Measurements from ENCODE around the gene IL36A. TPM values are rescaled to one million over a fixed set of nuclear protein-coding genes. Genes with fewer than 3 reads are reported as not detected.

The IL36A gene, protein sequence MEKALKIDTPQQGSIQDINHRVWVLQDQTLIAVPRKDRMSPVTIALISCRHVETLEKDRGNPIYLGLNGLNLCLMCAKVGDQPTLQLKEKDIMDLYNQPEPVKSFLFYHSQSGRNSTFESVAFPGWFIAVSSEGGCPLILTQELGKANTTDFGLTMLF
- total RNA-seq (2014; rRNA removed; shearing (Covaris generic)), result not detected in 2 replicates

DNA sequence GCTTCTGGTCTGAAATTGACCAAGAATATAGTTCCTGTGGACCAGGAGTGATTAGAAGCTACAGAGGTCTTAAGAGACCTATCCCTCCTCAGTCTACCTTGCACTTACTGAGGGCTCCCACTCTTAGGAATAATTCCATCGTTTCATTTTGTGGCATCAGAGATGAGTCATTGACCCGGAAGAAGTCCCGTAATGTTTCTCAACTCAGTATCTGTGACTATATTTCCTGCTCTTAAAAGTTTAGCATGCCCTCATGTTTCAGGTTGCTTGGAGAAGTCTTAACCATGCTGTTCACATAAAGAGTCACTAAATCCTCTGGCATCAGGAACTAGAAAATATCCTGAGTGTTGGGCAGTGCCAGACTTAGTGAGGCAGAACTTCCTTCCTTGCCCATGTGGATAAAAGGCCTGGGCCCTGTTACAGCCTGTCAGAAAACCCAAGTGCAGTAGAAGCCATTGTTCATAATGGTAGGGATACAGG lies at the start of gene IL36A:
Gene IL36A, plus strand, starts transcription at position 430 of the 480 bp plus-strand sequence. CDS start 413 bp downstream, outside the sequence.
- DNase-seq (ENCODE audit: low read depth), result peak; percentile 6

GRCh38 chr2:112957511-112957910 lies 47.7 kb upstream of the IL36A start:
- DNase-seq (ENCODE audit: low read depth), result no peak

DNA sequence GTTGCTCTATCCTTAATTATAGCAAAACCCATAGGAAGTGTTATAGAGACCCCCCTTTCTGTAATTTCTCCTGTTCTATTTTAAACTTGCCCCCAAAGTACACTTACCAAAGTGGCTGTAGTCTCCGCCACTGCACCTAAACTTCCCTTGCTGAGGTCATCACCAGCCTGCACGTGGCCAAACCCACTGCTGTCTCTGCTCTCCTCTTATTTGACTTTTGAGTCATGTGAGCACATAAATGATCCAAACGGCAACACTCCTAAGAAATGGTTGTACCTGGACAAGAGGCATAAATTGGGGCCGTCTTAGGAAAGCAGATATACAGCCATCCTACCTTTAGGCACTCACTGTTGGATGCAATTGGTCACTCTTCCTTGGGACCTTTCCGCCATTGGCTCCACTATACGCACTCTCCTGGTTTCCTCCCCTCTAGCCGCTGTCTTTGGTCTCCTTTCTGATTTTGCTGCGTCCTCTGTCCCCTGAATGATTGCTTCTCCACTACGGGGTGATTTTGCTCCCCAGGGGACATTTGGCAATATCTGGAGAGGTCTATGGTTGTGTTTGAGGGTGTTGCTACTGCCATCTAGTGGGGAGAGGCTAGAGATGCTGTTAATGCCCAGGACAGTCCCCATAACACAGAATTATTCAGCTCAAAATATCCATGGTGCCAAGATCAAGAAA lies 46.7 kb upstream of the IL36A start:
- peak; percentile 73 for DNase-seq (ENCODE audit: low read depth)

- peak; percentile 16 for DNase-seq (ENCODE audit: low read depth)
Measured at GRCh38 chr2:112959109-112959812, 46.0 kb upstream of the IL36A start.

DNA sequence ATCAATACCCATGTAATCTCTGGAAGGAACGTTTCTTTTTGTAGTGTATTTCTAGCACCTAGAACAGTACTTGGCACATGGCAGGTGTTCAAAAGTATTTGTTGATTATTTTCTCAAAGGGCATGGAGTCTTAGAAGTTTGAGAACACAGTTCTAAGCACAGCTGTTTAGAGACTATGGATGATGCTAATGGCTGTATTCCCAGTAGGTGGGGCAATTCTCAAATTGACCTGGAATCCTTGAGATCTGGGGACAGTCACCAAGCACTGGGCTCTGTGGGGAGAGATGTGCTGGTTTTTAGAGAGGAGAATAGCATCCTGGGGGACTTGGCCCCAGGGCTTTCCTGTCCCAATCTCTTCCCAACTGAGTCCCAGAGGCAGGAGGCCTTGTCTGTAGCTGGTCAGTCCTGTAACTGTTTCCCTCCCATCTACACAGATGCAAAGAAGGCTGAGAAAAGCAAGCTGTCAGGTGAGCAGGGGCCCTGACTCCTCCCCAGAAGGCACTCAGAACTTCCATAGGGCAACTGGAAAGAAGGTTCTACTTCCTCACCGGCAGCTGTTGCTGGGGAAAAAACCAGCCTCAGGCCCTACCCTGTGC lies 44.9 kb upstream of the IL36A start:
- no peak for DNase-seq (ENCODE audit: low read depth)

- DNase-seq (ENCODE audit: low read depth), result no peak
Measured at GRCh38 chr2:112962308-112963175, 42.7 kb upstream of the IL36A start.

- no peak for DNase-seq (ENCODE audit: low read depth)
Measured at GRCh38 chr2:112967023-112967422, 38.2 kb upstream of the IL36A start.

- no peak for DNase-seq (ENCODE audit: low read depth)
Measured at GRCh38 chr2:112972423-112973086, 32.7 kb upstream of the IL36A start.

DNA sequence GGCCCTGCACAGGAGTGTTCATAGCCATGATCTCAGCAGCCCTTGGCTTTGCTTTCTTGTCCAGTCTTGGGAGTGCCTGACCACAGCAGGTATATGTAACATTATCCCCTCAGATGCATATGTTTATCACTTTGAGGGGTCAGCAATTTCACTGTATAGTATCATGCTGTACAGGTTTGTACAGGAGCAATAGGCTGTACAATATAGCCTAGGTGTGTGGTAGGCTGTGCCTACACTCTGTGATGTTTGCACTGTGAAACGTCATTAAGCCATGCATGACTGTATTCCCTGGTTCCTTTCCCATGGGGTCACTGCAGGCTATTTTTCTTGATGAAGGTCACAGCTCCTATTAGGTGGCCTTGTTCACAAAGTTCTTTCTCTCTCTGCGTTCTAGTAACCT lies 32.1 kb upstream of the IL36A start:
- DNase-seq (ENCODE audit: low read depth), result no peak

DNA sequence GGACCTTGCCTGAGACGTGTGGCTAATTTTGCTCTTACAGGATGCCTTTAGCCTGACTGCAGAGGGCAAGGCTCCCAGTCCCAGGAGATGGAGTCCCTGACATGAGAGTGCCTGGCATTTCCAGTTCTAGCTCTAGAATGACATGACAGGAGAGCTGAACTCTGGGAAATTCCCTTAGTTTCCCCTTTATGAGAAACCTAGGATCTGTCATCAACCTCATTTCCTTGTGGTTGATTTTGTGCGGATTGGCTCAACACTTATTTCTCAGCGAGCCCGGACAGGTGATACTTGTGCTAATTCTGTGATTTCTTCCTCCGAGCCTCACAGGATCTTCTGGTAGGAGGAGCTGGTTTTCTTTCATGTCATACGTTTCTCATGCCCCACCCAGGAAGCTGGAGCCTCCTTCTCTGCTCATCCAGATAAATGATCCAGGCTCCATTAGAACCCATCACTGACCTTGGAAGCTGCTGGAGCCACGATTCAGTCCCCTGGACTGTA lies 27.7 kb upstream of the IL36A start, which contains the start of gene IL36G:
Gene IL36G, plus strand, starts transcription at position 448 of the 498 bp plus-strand sequence. CDS start 633 bp downstream, outside the sequence.
- DNase-seq (ENCODE audit: low read depth), result no peak

- DNase-seq (ENCODE audit: low read depth), result no peak
Measured at GRCh38 chr2:112979731-112980130, 25.5 kb upstream of the IL36A start.

- DNase-seq (ENCODE audit: low read depth), result no peak
Measured at GRCh38 chr2:112980537-112980936, 24.7 kb upstream of the IL36A start.

- DNase-seq (ENCODE audit: low read depth), result no peak
Measured at GRCh38 chr2:112985090-112985489, 20.2 kb upstream of the IL36A start.

- no peak for DNase-seq (ENCODE audit: low read depth)
Measured at GRCh38 chr2:112989611-112990010, 15.6 kb upstream of the IL36A start.

DNA sequence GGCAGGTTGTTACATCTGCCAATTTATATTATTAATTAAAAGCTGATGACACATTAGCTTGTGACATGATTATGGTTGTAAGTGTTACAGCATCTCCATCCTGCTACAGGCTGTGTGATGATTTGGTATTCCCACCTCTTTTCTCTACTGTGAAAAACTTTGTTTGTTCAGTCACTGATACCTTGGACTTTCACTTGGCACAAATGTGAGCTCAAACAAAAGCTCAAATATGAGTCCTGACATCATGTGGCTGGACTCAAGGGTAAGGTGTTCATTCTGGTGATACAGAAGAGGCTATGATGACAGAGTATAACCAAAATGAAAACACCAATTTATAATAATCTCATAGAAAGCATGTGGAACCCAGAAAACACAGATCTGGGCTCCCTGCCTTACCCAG lies 11.4 kb upstream of the IL36A start:
- DNase-seq (ENCODE audit: low read depth), result no peak

GRCh38 chr2:112994648-112995047 lies 10.6 kb upstream of the IL36A start:
- DNase-seq (ENCODE audit: low read depth), result no peak

DNA sequence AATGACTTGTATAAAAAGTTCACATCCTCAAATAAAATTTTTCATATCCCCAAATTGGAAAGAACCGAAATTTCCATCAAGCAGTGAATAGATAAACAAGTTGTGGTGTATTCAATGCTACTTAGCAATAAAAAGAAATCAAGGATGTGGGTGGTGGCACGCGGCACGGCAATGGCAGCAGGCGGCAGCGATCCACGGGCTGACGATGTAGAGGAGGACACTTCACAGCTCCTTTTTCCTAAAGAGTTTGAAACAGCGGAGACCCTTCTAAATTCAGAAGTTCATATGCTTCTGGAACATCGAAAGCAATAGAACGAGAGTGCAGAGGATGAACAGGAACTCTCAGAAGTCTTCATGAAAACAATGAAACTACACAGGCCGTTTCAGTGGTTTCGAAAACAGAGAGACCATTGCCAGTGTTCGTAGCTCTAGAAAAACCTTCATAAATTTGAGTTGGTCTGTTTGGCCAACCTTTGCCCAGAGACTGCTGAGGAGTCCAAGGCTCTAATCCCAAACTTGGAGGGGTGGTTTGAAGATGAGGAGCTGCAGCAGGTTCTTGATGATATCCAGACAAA lies 9.8 kb upstream of the IL36A start:
- peak; percentile 7 for DNase-seq (ENCODE audit: low read depth)

DNA sequence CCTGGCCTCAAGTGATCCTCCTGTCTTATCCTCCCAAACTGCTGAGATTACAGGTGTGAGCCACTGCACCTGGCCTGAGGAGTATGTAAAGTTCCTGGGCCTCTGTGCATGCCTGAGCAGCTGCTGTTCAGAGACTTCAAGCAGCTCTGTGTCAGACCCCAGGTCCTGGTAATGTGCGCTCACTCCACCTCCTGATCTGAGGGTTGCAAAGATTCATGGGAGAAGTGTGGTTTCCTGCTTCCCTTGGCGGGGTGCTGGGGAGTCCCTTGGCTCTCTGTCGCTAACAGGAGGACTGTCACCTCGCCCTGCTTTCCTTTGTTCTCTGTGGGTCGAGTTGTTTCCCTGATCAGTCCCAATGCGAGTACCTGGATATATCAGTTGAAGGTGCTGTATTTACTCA lies 8.6 kb upstream of the IL36A start:
- DNase-seq (ENCODE audit: low read depth), result no peak

- no peak for DNase-seq (ENCODE audit: low read depth)
Measured at GRCh38 chr2:112997151-112997550, 8.1 kb upstream of the IL36A start.

- no peak for DNase-seq (ENCODE audit: low read depth)
Measured at GRCh38 chr2:113000436-113000835, 4.8 kb upstream of the IL36A start.
